RKO (cell line): ENCODE measurements around the gene DENND5A.
"Not testable (repeated sequence)": the region's sequence is repeated elsewhere in the genome, so short reads cannot be mapped to it uniquely, and the experiment has no call there.

Experiments used
- DNase-seq: peaks from one replicate; pipeline ENCODE4 v3.0.0-alpha.2; 2016; ENCODE audit warnings: low spot score

DENND5A gene

DNA sequence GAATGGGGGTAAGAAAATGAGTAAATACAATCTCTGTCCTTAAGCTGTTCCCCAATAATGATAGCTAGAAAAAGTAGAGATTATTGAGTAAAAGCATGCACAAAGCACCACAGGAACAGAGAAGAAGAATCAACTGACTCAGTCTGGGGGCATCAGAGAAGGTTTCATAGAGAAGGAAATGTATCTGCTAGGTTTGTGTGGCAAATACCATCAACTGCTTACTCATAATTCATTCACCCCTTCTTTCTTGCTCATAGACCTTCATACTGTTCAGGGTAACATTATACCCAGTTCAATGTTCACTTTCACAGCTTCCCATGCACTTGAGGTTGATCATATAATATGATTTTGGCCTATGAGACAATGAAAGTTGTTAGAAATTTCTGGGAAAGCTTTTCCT is 88.6 kb downstream of the DENND5A start:
- DNase-seq = no peak

DNA sequence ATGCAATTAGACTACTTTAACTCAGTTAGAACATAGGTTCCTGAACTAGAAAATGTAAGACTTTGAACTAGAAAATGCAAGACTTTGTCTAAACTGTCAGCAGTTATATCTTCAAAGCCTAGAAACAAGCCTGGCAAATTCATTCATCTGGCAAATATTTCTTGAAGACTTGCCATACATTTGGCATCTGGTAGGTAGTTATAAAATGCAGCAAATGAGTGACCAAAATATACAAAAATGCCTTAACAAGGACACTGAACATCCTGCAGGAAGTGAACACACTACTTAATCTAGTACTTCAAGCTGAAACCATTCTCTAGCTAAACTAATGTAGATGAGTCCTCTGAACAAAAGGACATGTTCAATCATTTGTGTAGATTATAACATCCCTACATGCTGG is 89.0 kb downstream of the DENND5A start:
- DNase-seq = no peak

GRCh38 chr11:9172389-9172788 is 92.8 kb downstream of the DENND5A start:
- no peak for DNase-seq

DNA sequence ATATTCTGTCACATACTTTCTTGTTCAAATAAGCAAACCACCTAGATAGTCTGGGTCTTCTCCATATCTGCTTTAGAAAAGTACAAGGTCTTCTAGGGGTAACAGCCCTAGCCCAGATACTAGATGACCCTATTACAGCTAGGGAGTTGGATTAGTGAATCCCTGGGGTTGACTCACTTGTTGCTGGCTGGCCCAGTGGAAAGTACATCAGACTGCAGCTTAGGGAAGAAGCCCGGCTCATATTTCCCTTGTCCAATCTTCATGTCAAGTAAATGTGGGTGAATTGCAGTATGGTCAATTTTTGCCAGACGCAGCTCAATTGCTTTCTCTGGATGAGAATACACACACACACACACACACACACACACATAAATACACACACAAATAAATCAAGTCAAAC is 94.7 kb downstream of the DENND5A start:
- no peak for DNase-seq

DNA sequence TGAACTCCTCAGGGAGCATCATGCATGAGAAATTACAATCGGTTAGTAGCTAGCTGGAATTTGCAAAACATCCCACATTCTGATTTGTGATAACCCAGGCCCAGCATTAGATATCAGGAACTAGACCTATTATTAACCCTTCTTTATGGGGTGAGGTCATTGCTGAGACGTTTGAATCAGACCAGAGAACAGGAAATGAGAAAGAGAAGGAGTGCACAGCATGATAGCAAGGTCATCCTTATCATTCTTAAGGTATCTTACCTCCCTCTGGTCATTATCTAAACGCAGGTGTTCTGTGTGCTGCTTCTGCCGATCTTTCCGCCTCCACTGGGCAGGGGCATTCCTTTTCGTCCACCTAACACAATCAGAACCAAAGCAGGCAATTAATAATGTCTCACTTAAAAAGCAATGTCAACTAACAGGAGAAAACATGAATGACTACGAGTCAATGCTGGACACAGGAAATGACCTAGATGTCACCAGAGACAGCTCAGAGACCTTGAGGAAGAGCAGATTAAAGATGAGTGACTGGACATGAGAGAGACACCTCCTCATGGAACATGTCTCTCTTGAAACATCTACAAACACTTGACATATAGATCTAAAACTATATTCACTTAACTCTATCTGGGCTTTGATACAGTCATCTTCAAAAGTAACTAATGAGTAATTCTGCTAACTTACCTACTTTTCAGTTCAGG is 95.4 kb downstream of the DENND5A start:
- peak; percentile 47 for DNase-seq

DNA sequence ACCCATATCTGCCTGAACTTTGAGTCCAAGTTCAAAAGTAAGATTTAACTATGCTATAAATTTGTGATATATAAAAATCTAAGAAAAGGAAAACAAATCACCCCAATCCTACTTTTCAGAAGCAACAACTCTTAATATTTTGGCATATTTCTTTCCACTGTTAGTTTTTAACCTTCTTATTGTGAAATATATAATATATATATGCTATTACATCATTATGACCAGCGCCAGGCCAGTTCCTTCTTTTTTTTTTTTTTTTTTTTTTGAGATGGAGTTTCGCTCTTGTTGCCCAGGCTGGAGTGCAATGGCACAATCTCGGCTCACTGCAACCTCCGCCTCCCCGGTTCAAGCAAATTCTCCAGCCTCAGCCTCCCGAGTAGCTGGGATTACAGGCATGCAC is 103.2 kb downstream of the DENND5A start:
- not testable (repeated sequence) for DNase-seq

DNA sequence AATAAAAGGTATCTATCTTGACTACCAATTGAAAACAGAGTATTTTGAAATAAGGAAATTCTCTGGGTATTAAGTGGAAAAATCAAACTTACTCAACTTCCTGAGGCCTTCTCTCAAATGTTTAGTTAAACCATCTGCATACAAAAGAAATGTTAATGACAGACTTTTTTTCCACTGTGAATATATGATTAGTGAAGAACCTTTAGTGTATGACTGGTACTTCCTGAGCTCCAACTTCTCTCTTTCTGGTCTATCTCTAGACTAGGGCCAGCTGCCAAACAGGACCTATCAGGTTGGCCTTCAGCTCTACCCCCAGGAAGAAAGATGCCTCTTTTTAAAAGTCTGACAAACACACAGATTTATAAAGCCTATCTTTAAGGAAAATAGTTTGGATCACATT is 105.0 kb downstream of the DENND5A start:
- no peak for DNase-seq

DNA sequence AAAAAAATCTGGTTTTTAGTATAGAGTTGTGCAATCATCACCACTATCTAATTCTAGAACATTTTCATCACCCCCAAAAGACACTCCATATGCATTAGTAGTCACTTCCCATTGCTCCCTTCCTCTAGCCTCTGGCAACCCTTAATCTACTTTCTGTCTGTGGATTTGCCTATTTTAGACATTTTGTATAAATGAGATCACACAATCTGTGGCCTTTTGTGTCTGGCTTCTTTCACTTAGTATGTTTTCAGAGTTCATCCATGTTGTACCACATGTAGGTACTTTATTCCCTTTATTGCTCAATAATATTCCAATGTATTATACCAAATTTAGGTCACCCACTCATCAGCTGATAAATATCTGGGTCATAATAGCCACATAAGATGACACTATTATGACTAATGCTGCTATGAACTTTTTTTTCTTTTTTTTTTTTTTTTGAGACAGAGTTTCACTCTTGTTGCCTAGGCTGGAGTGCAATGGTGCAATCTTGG is 106.2 kb downstream of the DENND5A start:
- DNase-seq = peak; percentile 83

GRCh38 chr11:9155930-9156329 is 109.2 kb downstream of the DENND5A start:
- DNase-seq = no peak

DNA sequence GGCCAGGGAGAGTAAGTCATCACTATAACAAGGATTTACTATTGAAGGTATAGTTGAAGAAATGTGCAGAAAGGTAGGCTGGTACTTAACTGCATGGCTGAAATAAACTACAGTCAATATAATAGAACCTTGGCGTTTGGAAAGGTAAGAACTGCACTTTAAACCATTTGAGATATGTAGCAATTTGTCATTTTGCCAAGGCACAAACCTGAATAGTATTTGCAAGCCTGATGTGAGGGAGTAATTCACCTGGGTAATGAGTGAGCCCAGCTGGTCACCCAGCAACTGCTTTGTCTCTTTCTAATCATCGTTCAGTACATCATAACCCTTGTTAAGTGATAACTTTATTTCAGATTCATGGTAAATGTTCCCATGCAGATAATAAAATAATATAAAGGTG is 111.5 kb downstream of the DENND5A start:
- no peak for DNase-seq

- DNase-seq = no peak
Measured at GRCh38 chr11:9151631-9152030, 113.5 kb downstream of the DENND5A start.

GRCh38 chr11:9150926-9151325 is 114.2 kb downstream of the DENND5A start:
- DNase-seq = no peak

- DNase-seq = peak; percentile 61
Measured at GRCh38 chr11:9150501-9150900, 114.6 kb downstream of the DENND5A start.

GRCh38 chr11:9148727-9149126 is 116.4 kb downstream of the DENND5A start:
- no peak for DNase-seq

DNA sequence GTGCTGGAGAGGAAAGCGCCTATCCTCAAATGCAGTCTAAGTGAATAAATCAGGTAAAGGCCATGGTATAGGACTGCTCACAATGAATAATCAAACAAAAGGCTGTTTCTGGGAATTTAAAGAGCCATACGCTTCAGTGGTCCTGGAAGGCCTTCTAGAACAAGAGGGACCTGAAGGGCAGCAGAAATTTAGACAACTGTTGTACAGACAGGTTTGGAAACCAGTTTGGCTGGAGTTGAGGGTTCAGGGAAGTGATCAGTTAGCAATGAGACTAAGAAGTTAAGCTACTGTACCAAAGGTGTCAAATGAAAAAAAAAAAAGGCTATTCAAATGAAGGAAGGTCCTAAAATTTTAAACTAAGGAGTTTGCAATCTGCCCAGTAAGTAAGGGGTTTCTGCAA is 117.1 kb downstream of the DENND5A start:
- DNase-seq = no peak

- no peak for DNase-seq
Measured at GRCh38 chr11:9146477-9146876, 118.7 kb downstream of the DENND5A start.

DNA sequence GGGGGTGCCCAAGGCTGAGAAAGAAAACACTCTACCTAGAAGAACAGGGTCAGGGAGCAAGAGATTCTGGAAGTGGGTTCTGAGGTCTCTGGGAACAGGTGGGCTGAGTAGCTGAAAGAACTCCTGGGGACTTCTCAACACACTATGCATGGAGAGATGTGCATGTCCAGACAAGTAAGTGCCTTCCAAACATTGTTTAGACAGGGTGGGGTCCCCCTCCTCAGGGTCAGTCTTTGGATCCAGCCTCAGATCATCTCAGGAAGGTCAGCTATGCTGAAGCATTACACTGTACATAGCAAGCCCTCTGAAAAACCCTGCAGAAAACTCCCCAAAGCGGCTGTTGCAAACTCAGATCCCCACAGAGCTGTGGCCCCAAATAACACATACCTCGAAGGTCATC is 119.9 kb downstream of the DENND5A start:
- DNase-seq = no peak

GRCh38 chr11:9144828-9145227 is 120.3 kb downstream of the DENND5A start:
- DNase-seq = no peak

DNA sequence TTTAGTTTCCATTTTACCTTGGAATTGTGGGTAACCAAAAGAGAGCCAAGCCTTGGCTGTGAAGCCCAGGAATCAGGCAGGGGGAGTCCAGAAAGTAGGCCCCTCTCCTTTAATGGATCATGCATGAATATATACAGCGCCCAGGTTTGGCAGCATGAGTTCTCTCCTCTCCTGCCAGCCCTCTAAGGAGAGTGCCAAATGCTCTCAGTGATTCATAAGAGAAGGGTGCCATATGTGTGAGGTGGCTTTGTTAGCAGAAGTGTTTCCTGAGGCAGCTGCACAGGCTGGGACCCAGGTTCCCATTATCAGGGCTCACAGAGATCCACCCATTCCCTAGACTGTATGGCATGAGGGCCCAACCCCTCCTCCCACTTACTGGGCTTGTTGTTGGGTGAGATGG is 121.4 kb downstream of the DENND5A start:
- DNase-seq = no peak

DNA sequence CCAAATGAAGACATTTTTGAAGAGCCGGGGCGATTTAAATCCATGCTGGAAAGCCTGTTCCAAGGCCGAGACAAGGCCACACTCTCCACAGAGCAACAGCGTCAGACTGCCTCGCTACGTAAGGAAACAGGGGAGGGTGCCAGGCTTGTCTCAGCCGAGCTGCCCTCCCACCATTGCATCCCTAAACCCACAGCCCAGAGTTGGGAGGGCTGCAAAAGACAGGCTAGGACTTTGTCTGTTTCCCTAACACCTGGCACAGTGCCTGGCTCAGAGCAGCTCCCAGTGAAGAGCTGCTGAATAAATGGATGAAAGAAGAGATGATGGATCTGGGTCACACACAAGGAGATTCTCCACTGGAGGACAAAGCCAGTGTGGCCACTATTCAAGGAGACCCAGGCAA is 122.4 kb downstream of the DENND5A start:
- no peak for DNase-seq

- DNase-seq = no peak
Measured at GRCh38 chr11:9141186-9141585, 124.0 kb downstream of the DENND5A start.

GRCh38 chr11:9139628-9140357 is 125.4 kb downstream of the DENND5A start:
- DNase-seq = no peak
